Stomach (tissue), 8 donors: ENCODE results near the gene KRABD2.

Experiments
- DNase-seq, 2 donors: peaks; one replicate each; pipeline versions ENCODE4 v3.0.0 to v3.0.0-alpha.2; 2013 to 2019
- H3K27ac ChIP-seq, 5 donors: fragments of 200-600 bp in 4 of 5; sonication (generic) in 4 of 5; one replicate each; pipeline ENCODE4 v1.5.1; 2013 to 2019; ENCODE audit warnings: mild to moderate bottlenecking in 1 of 5, moderate library complexity in 1 of 5
- H3K27me3 ChIP-seq, 3 donors: fragments of 200-600 bp; sonication (generic); one replicate each; pipeline ENCODE4 v1.5.1; 2017 to 2019; ENCODE audit warnings: mixed run types in 1 of 3
- H3K36me3 ChIP-seq, 4 donors: fragments of 200-600 bp; sonication (generic); 1 replicate in 3 of 4; 2 replicates in 1 of 4; pipeline ENCODE4 v1.5.1; 2016 to 2019
- H3K4me1 ChIP-seq, 4 donors: fragments of 200-600 bp; sonication (generic); one replicate each; pipeline ENCODE4 v1.5.1; 2016 to 2019
- H3K4me3 ChIP-seq, 4 donors: fragments of 200-600 bp; sonication (generic) in 3 of 4; one replicate each; pipeline ENCODE4 v1.5.1; 2016 to 2019; ENCODE audit warnings: mild to moderate bottlenecking in 1 of 4
- H3K9me3 ChIP-seq, 4 donors: fragments of 200-600 bp; sonication (generic); one replicate each; pipeline ENCODE4 v1.5.1; 2016 to 2019
- CTCF ChIP-seq, 7 experiments: fragments of 450-650 bp in 4 of 7; fragments of 200-600 bp in 3 of 7; sonication (generic) in 3 of 7; IDR thresholded peaks; one replicate each; pipeline ENCODE4 v1.5.1; 2016 to 2019; ENCODE audit warnings: antibody characterized with exemption in 7 of 7, control low read depth in 2 of 7, mild to moderate bottlenecking in 1 of 7
- EP300 ChIP-seq: sonication (generic); formaldehyde crosslinking; IDR thresholded peaks from one replicate; pipeline ENCODE4 v1.6.1; 2017; ENCODE audit warnings: antibody characterized with exemption
- POLR2A ChIP-seq, 4 donors: fragments of 450-650 bp; IDR thresholded peaks; one replicate each; pipeline ENCODE4 v1.6.1; 2016; ENCODE audit warnings: antibody characterized with exemption in 4 of 4, control low read depth in 2 of 4, mild to moderate bottlenecking in 1 of 4, moderate library complexity in 1 of 4
- POLR2AphosphoS5 ChIP-seq, 3 donors: sonication (generic); formaldehyde crosslinking; IDR thresholded peaks; one replicate each; pipeline ENCODE4 v1.6.1; 2016; ENCODE audit warnings: antibody characterized with exemption in 3 of 3
- WGBS, 5 donors: extraction: QIAGEN DNeasy Blood & Tissue Kit in 3 of 5; methylation state at CpG; one replicate each; pipeline versions ENCODE4 v1.1.5 to v1.1.7; 2013 to 2018; 5-methylcytosine and 5-hydroxymethylcytosine counted together
- intact Hi-C: fragments of 100-400 bp; cut with DNase I; formaldehyde crosslinking; loops from one replicate; pipeline ENCODE4 v1.15.1; 2023; ENCODE audit warnings: low total_unique reads
- donor health status: healthy with polysubstance abuse.
- donor health status: Bipolar disorder and iron deficiency.
- donor health status: healthy.

Gene KRABD2

GRCh38 chr17:8410883-8411238 lies 34.4 kb upstream of the KRABD2 start:
- intact Hi-C loops, result no loop called here
- no peak for DNase-seq
- Histone ChIP-seq H3K4me3 (no peak overlapping the region), H3K4me1 (peaks cover 0 to 19% (median 4%) of the 10 kb centered on the region in 4 donors), H3K36me3 (no peaks in the 10 kb centered on the region), H3K27me3 (peaks cover 0 to 46% (median 0%) of the 10 kb centered on the region in 3 donors), H3K9me3 (no peaks in the 10 kb centered on the region), H3K27ac (peak overlapping the region in 1 of 5 donors; percentile 7)
- 80 to 95% (median 87%) methylated on average over 1 of the region's 1 CpG for WGBS, 5 donors
- TF ChIP-seq CTCF (IDR thresholded peaks at IDR 0.05), result no peak
- no peak for TF ChIP-seq EP300
- TF ChIP-seq POLR2AphosphoS5 (IDR thresholded peaks at IDR 0.05), result no peak
- no peak for TF ChIP-seq POLR2A (IDR thresholded peaks at IDR 0.05)

- H3K9me3 ChIP-seq, result no peaks in the 10 kb centered on the region
- H3K36me3 ChIP-seq, result no peaks in the 10 kb centered on the region
- peaks cover 0 to 19% (median 4%) of the 10 kb centered on the region in 4 donors for H3K4me1 ChIP-seq
- intact Hi-C loops, result loop anchor here (5.0 kb wide), 1 partner anchor 332 kb away; the partner anchor contains the start of gene CCDC42
- peak; percentile 93 to 96 for DNase-seq
- H3K27ac ChIP-seq, result peak overlapping the region in 1 of 5 donors; percentile 7
- TF ChIP-seq EP300 (no peak), CTCF (IDR thresholded peaks at IDR 0.05) (peak in 5 of 7 experiments; percentile 81 to 93 (median 88)), POLR2AphosphoS5 (IDR thresholded peaks at IDR 0.05) (peak in 2 of 3 donors; percentile 24 to 88), POLR2A (IDR thresholded peaks at IDR 0.05) (no peak)
- peak overlapping the region in 1 of 4 donors; percentile 2 for H3K4me3 ChIP-seq
- H3K27me3 ChIP-seq, result peaks cover 0 to 46% (median 0%) of the 10 kb centered on the region in 3 donors
- 18 to 23% (median 20%) methylated on average over 19 of the region's 19 CpGs for WGBS, 5 donors
These were observed 33.7 kb upstream of the KRABD2 start for GRCh38 chr17:8409966-8410882.

- peak in 1 of 2 donors; percentile 49 for DNase-seq
- H3K4me3 ChIP-seq, result no peak overlapping the region
- no peak for TF ChIP-seq CTCF (IDR thresholded peaks at IDR 0.05)
- H3K9me3 ChIP-seq, result no peaks in the 10 kb centered on the region
- H3K4me1 ChIP-seq, result peaks cover 0 to 19% (median 4%) of the 10 kb centered on the region in 4 donors
- 37 to 57% (median 48%) methylated on average over 14 of the region's 14 CpGs for WGBS, 5 donors
- intact Hi-C loops, result loop anchor here (5.0 kb wide), 1 partner anchor 334 kb away; the partner anchor contains the start of gene CCDC42
- no peak overlapping the region for H3K27ac ChIP-seq
- H3K27me3 ChIP-seq, result peaks cover 0 to 38% (median 0%) of the 10 kb centered on the region in 3 donors
- no peaks in the 10 kb centered on the region for H3K36me3 ChIP-seq
These were observed 31.9 kb upstream of the KRABD2 start for GRCh38 chr17:8408371-8408770.

GRCh38 chr17:8406174-8406573 lies 29.7 kb upstream of the KRABD2 start:
- no peak for TF ChIP-seq CTCF (IDR thresholded peaks at IDR 0.05)
- H3K27ac ChIP-seq, result no peak overlapping the region
- H3K4me3 ChIP-seq, result no peak overlapping the region
- no peaks in the 10 kb centered on the region for H3K36me3 ChIP-seq
- intact Hi-C loops, result loop anchor here (5.0 kb wide), 1 partner anchor 336 kb away; the partner anchor contains the start of gene CCDC42
- peaks cover 0 to 11% (median 4%) of the 10 kb centered on the region in 4 donors for H3K4me1 ChIP-seq
- H3K27me3 ChIP-seq, result peaks cover 0 to 38% (median 0%) of the 10 kb centered on the region in 3 donors
- no peak for DNase-seq
- no peaks in the 10 kb centered on the region for H3K9me3 ChIP-seq
- 54 to 75% (median 58%) methylated on average over 2 of the region's 2 CpGs for WGBS, 5 donors
